ENCODE results near the gene KCMF1.

The KCMF1 gene

GRCh38 chr2:84953535-84953934 lies 17.4 kb upstream of the KCMF1 start:
- DNase-seq (ENCODE audit: low spot score), result no peak
- no peak for TF ChIP-seq CTCF (conservative IDR thresholded peaks at IDR 0.05; ENCODE audit: low read depth)
- H3K27ac ChIP-seq, result no peak overlapping the region
- CTCF ChIA-PET, result no interaction called here
- POLR2A ChIA-PET (ENCODE audit: low non-redundant PET), result no interaction called here

- CTCF ChIA-PET, result no interaction called here
Observed at GRCh38 chr2:84954329-84954728, 16.6 kb upstream of the KCMF1 start.

GRCh38 chr2:84956334-84957297 lies 14.3 kb upstream of the KCMF1 start:
- no peak for TF ChIP-seq CTCF (conservative IDR thresholded peaks at IDR 0.05; ENCODE audit: low read depth)
- DNase-seq (ENCODE audit: low spot score), result no peak
- CTCF ChIA-PET, result interaction anchor here (2.8 kb wide), 1 partner anchor 31 kb away, joined by 8 read pairs; no protein-coding TSS in a partner anchor
- POLR2A ChIA-PET (ENCODE audit: low non-redundant PET), result interaction anchor here (0.6 to 0.7 kb wide), 2 partner anchors 9 to 66 kb away, joined by 3 to 4 read pairs; no protein-coding TSS in a partner anchor
- peak overlapping the region; percentile 97 for H3K27ac ChIP-seq

More at GRCh38 chr2:84954329-84954728, 16.6 kb upstream of the KCMF1 start:
- no peak for DNase-seq (ENCODE audit: low spot score)
- peak overlapping the region; percentile 26; the same call in 1 of the 2 replicates for H3K27ac ChIP-seq
- POLR2A ChIA-PET (ENCODE audit: low non-redundant PET), result interaction anchor here (0.7 kb wide), 1 partner anchor 8 kb away, joined by 5 read pairs; no protein-coding TSS in a partner anchor
- TF ChIP-seq CTCF (conservative IDR thresholded peaks at IDR 0.05; ENCODE audit: low read depth), result no peak

- peak overlapping the region; percentile 97 for H3K27ac ChIP-seq
- no peak for DNase-seq (ENCODE audit: low spot score)
- TF ChIP-seq CTCF (conservative IDR thresholded peaks at IDR 0.05; ENCODE audit: low read depth), result no peak
- POLR2A ChIA-PET (ENCODE audit: low non-redundant PET), result interaction anchor here (2.6 kb wide), 1 partner anchor 12 kb away, joined by 10 read pairs; no protein-coding TSS in a partner anchor
- CTCF ChIA-PET, result interaction anchor here (0.7 to 2.8 kb wide), 2 partner anchors 32 to 341 kb away, joined by 3 to 8 read pairs; no protein-coding TSS in a partner anchor
Observed at GRCh38 chr2:84957771-84958134, 13.2 kb upstream of the KCMF1 start.

- peak; percentile 95 for DNase-seq (ENCODE audit: low spot score)
- ChIA-PET POLR2A (ENCODE audit: low non-redundant PET) (interaction anchor here (0.6 to 2.6 kb wide), 4 partner anchors 11 to 37 kb away, joined by 3 to 10 read pairs (median 8); no protein-coding TSS in a partner anchor), CTCF (interaction anchor here (0.7 to 2.8 kb wide), 3 partner anchors 33 to 340 kb away, joined by 3 to 8 read pairs (median 5); no protein-coding TSS in a partner anchor)
- TF ChIP-seq CTCF (conservative IDR thresholded peaks at IDR 0.05; ENCODE audit: low read depth), result no peak
- H3K27ac ChIP-seq, result peak overlapping the region; percentile 97
Observed at GRCh38 chr2:84958135-84959059, 12.6 kb upstream of the KCMF1 start.

Data from RWPE1 (cell line).